Ectodermal cell (in vitro differentiated cells): ENCODE data around the gene FCHSD2.

ENCODE experiments used
- H3K27ac ChIP-seq: 2 replicates; pipeline ENCODE4 v1.7.0; 2013; ENCODE audit warnings: mild to moderate bottlenecking, low read depth, low read length; ENCODE audit not compliant: insufficient read depth, poor library complexity, severe bottlenecking
- H3K27me3 ChIP-seq: 2 replicates; pipeline ENCODE4 v1.7.0; 2013; ENCODE audit warnings: mild to moderate bottlenecking, low read length; ENCODE audit not compliant: insufficient read depth, control insufficient read depth, poor library complexity, severe bottlenecking
- H3K36me3 ChIP-seq: one replicate; pipeline ENCODE4 v1.7.0; 2013; ENCODE audit warnings: low read length; ENCODE audit not compliant: control insufficient read depth, insufficient read depth
- H3K4me1 ChIP-seq: one replicate; pipeline ENCODE4 v1.7.0; 2013; ENCODE audit warnings: low read length; ENCODE audit not compliant: control insufficient read depth, insufficient read depth
- H3K4me3 ChIP-seq: 2 replicates; pipeline ENCODE4 v1.7.0; 2013; ENCODE audit warnings: low read depth, low read length, control low read depth; ENCODE audit not compliant: insufficient read depth
- H3K9me3 ChIP-seq: 2 replicates; pipeline ENCODE4 v1.7.0; 2013; ENCODE audit warnings: mild to moderate bottlenecking, low read length, moderate library complexity; ENCODE audit not compliant: control insufficient read depth
- WGBS, 2 experiments: methylation state at CpG; one replicate each; pipeline ENCODE4 v1.1.7; 2013; ENCODE audit warnings: missing lambda C conversion rate in 2 of 2; 5-methylcytosine and 5-hydroxymethylcytosine counted together

Gene FCHSD2

GRCh38 chr11:73184953-73185671, 43.0 kb upstream of the FCHSD2 start:
- H3K4me1 ChIP-seq, result no peaks in the 10 kb centered on the region
- H3K36me3 ChIP-seq, result no peaks in the 10 kb centered on the region

GRCh38 chr11:73182824-73183321, 40.8 kb upstream of the FCHSD2 start:
- WGBS, 2 experiments, result 62% methylated on average over 3 of the region's 3 CpGs
- Histone ChIP-seq H3K36me3 (no peaks in the 10 kb centered on the region), H3K4me1 (no peaks in the 10 kb centered on the region), H3K4me3 (no peak overlapping the region), H3K9me3 (no peaks in the 10 kb centered on the region), H3K27me3 (no peaks in the 10 kb centered on the region), H3K27ac (no peak overlapping the region)

More at GRCh38 chr11:73184953-73185671, 43.0 kb upstream of the FCHSD2 start:
- H3K27me3 ChIP-seq, result no peaks in the 10 kb centered on the region
- H3K9me3 ChIP-seq, result no peaks in the 10 kb centered on the region
- WGBS, 2 experiments, result 51 to 53% methylated on average over 17 to 18 of the region's 18 CpGs
- no peak overlapping the region for H3K27ac ChIP-seq
- no peak overlapping the region for H3K4me3 ChIP-seq

- Histone ChIP-seq H3K9me3 (no peaks in the 10 kb centered on the region), H3K4me1 (no peaks in the 10 kb centered on the region), H3K27me3 (no peaks in the 10 kb centered on the region), H3K36me3 (no peaks in the 10 kb centered on the region), H3K27ac (no peak overlapping the region), H3K4me3 (no peak overlapping the region)
- WGBS, 2 experiments, result 84 to 90% methylated on average over 3 to 4 of the region's 4 CpGs
Observed at GRCh38 chr11:73178681-73179080, 36.6 kb upstream of the FCHSD2 start.

GRCh38 chr11:73177778-73178539, 35.8 kb upstream of the FCHSD2 start:
- Histone ChIP-seq H3K27ac (no peak overlapping the region), H3K36me3 (no peaks in the 10 kb centered on the region), H3K4me1 (no peaks in the 10 kb centered on the region), H3K9me3 (no peaks in the 10 kb centered on the region), H3K27me3 (no peaks in the 10 kb centered on the region), H3K4me3 (no peak overlapping the region)
- WGBS, 2 experiments, result 63 to 65% methylated on average over 15 of the region's 15 CpGs

GRCh38 chr11:73177380-73177777, 35.3 kb upstream of the FCHSD2 start:
- no peak overlapping the region for H3K4me3 ChIP-seq
- H3K9me3 ChIP-seq, result no peaks in the 10 kb centered on the region
- H3K27me3 ChIP-seq, result no peaks in the 10 kb centered on the region
- H3K36me3 ChIP-seq, result no peaks in the 10 kb centered on the region
- WGBS, 2 experiments, result 94 to 96% methylated on average over 3 of the region's 3 CpGs
- no peaks in the 10 kb centered on the region for H3K4me1 ChIP-seq
- no peak overlapping the region for H3K27ac ChIP-seq

- Histone ChIP-seq H3K27me3 (no peaks in the 10 kb centered on the region), H3K4me3 (no peak overlapping the region), H3K4me1 (no peaks in the 10 kb centered on the region), H3K36me3 (no peaks in the 10 kb centered on the region), H3K27ac (no peak overlapping the region), H3K9me3 (no peaks in the 10 kb centered on the region)
- 90 to 91% methylated on average over 1 of the region's 1 CpG for WGBS, 2 experiments
Observed at GRCh38 chr11:73176874-73177155, 34.7 kb upstream of the FCHSD2 start.

GRCh38 chr11:73176145-73176873, 34.2 kb upstream of the FCHSD2 start:
- Histone ChIP-seq H3K27me3 (no peaks in the 10 kb centered on the region), H3K4me1 (no peaks in the 10 kb centered on the region), H3K9me3 (no peaks in the 10 kb centered on the region), H3K4me3 (no peak overlapping the region), H3K36me3 (no peaks in the 10 kb centered on the region), H3K27ac (no peak overlapping the region)
- WGBS, 2 experiments, result 89 to 91% methylated on average over 5 of the region's 5 CpGs

DNA sequence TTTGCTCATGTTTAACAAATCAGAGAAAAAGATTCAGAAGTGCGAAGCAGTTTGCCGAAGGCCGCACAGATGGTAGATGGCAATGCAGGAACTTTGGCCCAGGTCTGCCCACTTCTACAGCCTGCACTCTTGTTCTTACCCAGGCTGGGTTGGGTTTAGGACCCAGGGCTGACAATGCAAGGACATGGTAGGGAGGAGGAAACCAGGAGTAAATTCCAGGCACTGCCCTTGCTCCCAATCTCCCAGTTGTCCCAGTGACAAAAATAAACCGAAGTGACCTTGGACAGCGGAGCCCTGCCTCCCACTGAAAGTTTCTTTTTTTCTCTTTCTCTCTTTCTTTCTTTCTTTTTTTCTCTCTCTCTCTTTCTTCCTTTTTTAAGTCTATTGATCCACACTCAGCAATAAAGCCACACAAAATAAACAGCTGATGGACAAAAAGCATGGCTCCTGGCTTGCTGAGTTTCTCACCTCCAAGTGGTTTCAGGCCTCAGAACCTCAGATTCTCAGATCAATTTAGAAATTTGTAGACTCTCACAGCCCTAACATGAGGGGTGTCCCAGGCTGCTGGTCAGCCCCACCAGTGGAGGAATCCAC, 33.5 kb upstream of the FCHSD2 start:
- 76 to 78% methylated on average over 5 of the region's 5 CpGs for WGBS, 2 experiments
- H3K27ac ChIP-seq, result no peak overlapping the region

DNA sequence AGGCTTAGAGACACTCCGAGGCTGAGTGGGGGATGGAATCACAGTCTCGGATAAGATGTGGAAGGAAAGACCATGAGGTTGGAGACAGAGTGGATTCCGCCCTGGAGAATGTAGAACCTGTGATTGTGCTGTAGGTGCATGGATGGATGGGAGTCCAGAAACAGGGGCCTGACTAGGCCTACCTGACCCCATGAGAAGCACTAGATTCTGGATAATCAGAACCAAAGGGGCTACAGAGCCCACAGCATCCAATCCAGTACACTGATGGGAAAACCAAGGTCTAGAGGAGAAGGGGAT, 32.3 kb upstream of the FCHSD2 start:
- Histone ChIP-seq H3K27ac (no peak overlapping the region), H3K27me3 (no peaks in the 10 kb centered on the region), H3K36me3 (no peaks in the 10 kb centered on the region), H3K9me3 (no peaks in the 10 kb centered on the region), H3K4me1 (peaks cover 4% of the 10 kb centered on the region), H3K4me3 (no peak overlapping the region)
- 95 to 96% methylated on average over 3 of the region's 3 CpGs for WGBS, 2 experiments

More for the DNA sequence above, 33.5 kb upstream of the FCHSD2 start:
- Histone ChIP-seq H3K36me3 (no peaks in the 10 kb centered on the region), H3K4me3 (no peak overlapping the region), H3K27me3 (no peaks in the 10 kb centered on the region), H3K9me3 (no peaks in the 10 kb centered on the region), H3K4me1 (no peaks in the 10 kb centered on the region)
